Measurements from ENCODE around the gene PRDX5.
"Not testable (repeated sequence)": the region's sequence is repeated elsewhere in the genome, so short reads cannot be mapped to it uniquely, and the experiment has no call there.

The PRDX5 gene

GRCh38 chr11:64313491-64314145, 4.3 kb upstream of the PRDX5 start:
- H3K4me3 Mint-ChIP-seq: peak overlapping the region; percentile 23 to 76 (median 72)
- H3K4me1 Mint-ChIP-seq: peaks cover 14% of the 10 kb centered on the region
- H3K36me3 Mint-ChIP-seq (ENCODE audit: low read depth): peaks cover 16% of the 10 kb centered on the region
- no peaks in the 10 kb centered on the region for H3K27me3 Mint-ChIP-seq (ENCODE audit: low read depth)
- H3K27ac Mint-ChIP-seq: peak overlapping the region in 2 of 3 experiments; percentile 6 to 94
- TF ChIP-seq, protein P1, sequence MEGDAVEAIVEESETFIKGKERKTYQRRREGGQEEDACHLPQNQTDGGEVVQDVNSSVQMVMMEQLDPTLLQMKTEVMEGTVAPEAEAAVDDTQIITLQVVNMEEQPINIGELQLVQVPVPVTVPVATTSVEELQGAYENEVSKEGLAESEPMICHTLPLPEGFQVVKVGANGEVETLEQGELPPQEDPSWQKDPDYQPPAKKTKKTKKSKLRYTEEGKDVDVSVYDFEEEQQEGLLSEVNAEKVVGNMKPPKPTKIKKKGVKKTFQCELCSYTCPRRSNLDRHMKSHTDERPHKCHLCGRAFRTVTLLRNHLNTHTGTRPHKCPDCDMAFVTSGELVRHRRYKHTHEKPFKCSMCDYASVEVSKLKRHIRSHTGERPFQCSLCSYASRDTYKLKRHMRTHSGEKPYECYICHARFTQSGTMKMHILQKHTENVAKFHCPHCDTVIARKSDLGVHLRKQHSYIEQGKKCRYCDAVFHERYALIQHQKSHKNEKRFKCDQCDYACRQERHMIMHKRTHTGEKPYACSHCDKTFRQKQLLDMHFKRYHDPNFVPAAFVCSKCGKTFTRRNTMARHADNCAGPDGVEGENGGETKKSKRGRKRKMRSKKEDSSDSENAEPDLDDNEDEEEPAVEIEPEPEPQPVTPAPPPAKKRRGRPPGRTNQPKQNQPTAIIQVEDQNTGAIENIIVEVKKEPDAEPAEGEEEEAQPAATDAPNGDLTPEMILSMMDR (IDR thresholded peaks at IDR 0.05; ENCODE audit: unreplicated experiment in 3 of 3): no peak
- no peaks in the 10 kb centered on the region for H3K9me3 Mint-ChIP-seq

GRCh38 chr11:64314146-64314804, 3.6 kb upstream of the PRDX5 start:
- H3K27ac Mint-ChIP-seq: peak overlapping the region in 2 of 3 experiments; percentile 51 to 63
- peaks cover 16% of the 10 kb centered on the region for H3K36me3 Mint-ChIP-seq (ENCODE audit: low read depth)
- peak overlapping the region; percentile 52 to 70 (median 59) for H3K4me3 Mint-ChIP-seq
- H3K27me3 Mint-ChIP-seq (ENCODE audit: low read depth): no peaks in the 10 kb centered on the region
- TF ChIP-seq, protein P1 (IDR thresholded peaks at IDR 0.05; ENCODE audit: unreplicated experiment in 3 of 3): peak in 2 of 3 experiments; percentile 5 to 10
- peaks cover 19% of the 10 kb centered on the region for H3K4me1 Mint-ChIP-seq
- no peaks in the 10 kb centered on the region for H3K9me3 Mint-ChIP-seq

GRCh38 chr11:64314805-64315561, 2.9 kb upstream of the PRDX5 start:
- Mint-ChIP-seq H3K27ac (no peak overlapping the region), H3K4me1 (peaks cover 21% of the 10 kb centered on the region), H3K9me3 (no peaks in the 10 kb centered on the region), H3K36me3 (ENCODE audit: low read depth) (peaks cover 16% of the 10 kb centered on the region), H3K4me3 (peak overlapping the region; percentile 56 to 72 (median 70)), H3K27me3 (ENCODE audit: low read depth) (no peaks in the 10 kb centered on the region)
- TF ChIP-seq, protein P1 (IDR thresholded peaks at IDR 0.05; ENCODE audit: unreplicated experiment in 3 of 3): no peak

- H3K4me3 Mint-ChIP-seq: peak overlapping the region; percentile 94 to 99 (median 96)
- peaks cover 16% of the 10 kb centered on the region for H3K36me3 Mint-ChIP-seq (ENCODE audit: low read depth)
- H3K9me3 Mint-ChIP-seq; H3K27me3 Mint-ChIP-seq (ENCODE audit: low read depth): not testable (repeated sequence)
- H3K4me1 Mint-ChIP-seq: peaks cover 21% of the 10 kb centered on the region
- peak overlapping the region in 2 of 3 experiments; percentile 100 for H3K27ac Mint-ChIP-seq
Observed at GRCh38 chr11:64315667-64316526, 2.0 kb upstream of the PRDX5 start.

DNA sequence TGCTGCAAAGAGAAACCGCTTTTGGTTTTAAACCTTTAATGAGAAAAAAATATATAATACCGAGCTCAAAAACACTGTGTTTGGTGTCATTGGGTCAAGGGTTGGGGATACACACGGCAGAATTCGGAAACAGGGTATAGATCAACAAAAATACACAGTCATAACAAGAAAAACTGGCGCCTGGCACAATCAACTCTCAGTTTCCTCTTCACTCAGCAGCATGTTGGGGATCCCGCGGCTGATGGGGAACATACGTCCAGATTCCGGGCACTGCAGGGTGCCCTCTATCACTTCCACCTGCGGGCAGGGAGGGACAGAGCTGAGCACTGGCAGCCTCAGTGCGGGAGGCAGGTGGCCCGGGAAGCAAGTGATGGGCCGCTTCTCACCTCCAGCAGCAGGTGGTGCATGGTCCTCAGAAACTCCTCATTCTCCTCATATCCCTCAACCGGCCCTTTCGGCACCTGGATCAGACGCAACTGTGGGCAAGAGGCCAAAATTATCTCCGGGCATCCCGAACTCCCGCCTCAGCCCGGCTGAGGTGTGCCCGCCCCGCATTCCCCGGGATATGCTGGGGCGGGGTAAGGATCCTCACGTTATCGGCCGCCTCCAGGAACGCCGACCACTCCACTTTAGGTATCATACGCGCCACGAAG, 1.1 kb upstream of the PRDX5 start:
- Mint-ChIP-seq H3K27ac (peak overlapping the region; percentile 100), H3K36me3 (ENCODE audit: low read depth) (peaks cover 22% of the 10 kb centered on the region), H3K4me1 (peaks cover 21% of the 10 kb centered on the region), H3K27me3 (ENCODE audit: low read depth) (no peaks in the 10 kb centered on the region), H3K4me3 (peak overlapping the region; percentile 94 to 99 (median 96)), H3K9me3 (no peaks in the 10 kb centered on the region)
- TF ChIP-seq, protein P1 (IDR thresholded peaks at IDR 0.05; ENCODE audit: unreplicated experiment in 3 of 3): no peak

Measured in nephron (organoid).